Measurements from ENCODE around the gene PDE4D. TPM values are rescaled to one million over a fixed set of nuclear protein-coding genes. Genes with fewer than 3 reads are reported as not detected.

Gene PDE4D
- total RNA-seq, 1 donor from 2014 or later: 39.2 TPM

GRCh38 chr5:59873113-59873512 is 20.4 kb downstream of the PDE4D start:
- no peak overlapping the region for H3K4me3 ChIP-seq (ENCODE audit: low read depth, low read length)
- peak; percentile 10 for DNase-seq (ENCODE audit: low read depth)
- no peak for TF ChIP-seq CTCF (IDR thresholded peaks at IDR 0.05; ENCODE audit: insufficient read depth, low read length, poor library complexity, severe bottlenecking)
- H3K36me3 ChIP-seq (ENCODE audit: control insufficient read depth, insufficient read depth, low read length): no peaks in the 10 kb centered on the region
- H3K27me3 ChIP-seq (ENCODE audit: control insufficient read depth, insufficient read depth, low read length): no peaks in the 10 kb centered on the region

GRCh38 chr5:59866661-59867060 is 26.9 kb downstream of the PDE4D start:
- Histone ChIP-seq H3K4me3 (ENCODE audit: low read depth, low read length) (no peak overlapping the region), H3K27me3 (ENCODE audit: control insufficient read depth, insufficient read depth, low read length) (no peaks in the 10 kb centered on the region), H3K36me3 (ENCODE audit: control insufficient read depth, insufficient read depth, low read length) (no peaks in the 10 kb centered on the region)
- TF ChIP-seq CTCF (IDR thresholded peaks at IDR 0.05; ENCODE audit: insufficient read depth, low read length, poor library complexity, severe bottlenecking): no peak
- no peak for DNase-seq (ENCODE audit: low read depth)

GRCh38 chr5:59864718-59865117 is 28.8 kb downstream of the PDE4D start:
- no peak for DNase-seq (ENCODE audit: low read depth)
- Histone ChIP-seq H3K36me3 (ENCODE audit: control insufficient read depth, insufficient read depth, low read length) (no peaks in the 10 kb centered on the region), H3K4me3 (ENCODE audit: low read depth, low read length) (no peak overlapping the region), H3K27me3 (ENCODE audit: control insufficient read depth, insufficient read depth, low read length) (no peaks in the 10 kb centered on the region)
- TF ChIP-seq CTCF (IDR thresholded peaks at IDR 0.05; ENCODE audit: insufficient read depth, low read length, poor library complexity, severe bottlenecking): no peak

GRCh38 chr5:59863777-59864176 is 29.7 kb downstream of the PDE4D start:
- DNase-seq (ENCODE audit: low read depth): no peak
- Histone ChIP-seq H3K27me3 (ENCODE audit: control insufficient read depth, insufficient read depth, low read length) (no peaks in the 10 kb centered on the region), H3K36me3 (ENCODE audit: control insufficient read depth, insufficient read depth, low read length) (no peaks in the 10 kb centered on the region), H3K4me3 (ENCODE audit: low read depth, low read length) (no peak overlapping the region)
- TF ChIP-seq CTCF (IDR thresholded peaks at IDR 0.05; ENCODE audit: insufficient read depth, low read length, poor library complexity, severe bottlenecking): no peak

- no peak for DNase-seq (ENCODE audit: low read depth)
- TF ChIP-seq CTCF (IDR thresholded peaks at IDR 0.05; ENCODE audit: insufficient read depth, low read length, poor library complexity, severe bottlenecking): no peak
- Histone ChIP-seq H3K27me3 (ENCODE audit: control insufficient read depth, insufficient read depth, low read length) (no peaks in the 10 kb centered on the region), H3K36me3 (ENCODE audit: control insufficient read depth, insufficient read depth, low read length) (no peaks in the 10 kb centered on the region), H3K4me3 (ENCODE audit: low read depth, low read length) (no peak overlapping the region)
Measured at GRCh38 chr5:59856358-59856757, 37.2 kb downstream of the PDE4D start.

- H3K4me3 ChIP-seq (ENCODE audit: low read depth, low read length): no peak overlapping the region
- no peaks in the 10 kb centered on the region for H3K36me3 ChIP-seq (ENCODE audit: control insufficient read depth, insufficient read depth, low read length)
- H3K27me3 ChIP-seq (ENCODE audit: control insufficient read depth, insufficient read depth, low read length): no peaks in the 10 kb centered on the region
- TF ChIP-seq CTCF (IDR thresholded peaks at IDR 0.05; ENCODE audit: insufficient read depth, low read length, poor library complexity, severe bottlenecking): no peak
- no peak for DNase-seq (ENCODE audit: low read depth)
Measured at GRCh38 chr5:59850766-59851165, 42.8 kb downstream of the PDE4D start.

Data from kidney epithelial cell (primary cell).